Activated CD8-positive, alpha-beta memory T cell treated with anti-CD3 and anti-CD28 coated beads, Interleukin-2, amount 50 U/mL, for 1 hour (primary cell): ENCODE data around the gene NNMT.

Source experiments
- DNase-seq: peaks from one replicate; pipeline ENCODE4 v3.0.0-alpha.2; 2020; ENCODE audit errors: extremely low read depth

Gene NNMT

GRCh38 chr11:114295676-114296604, at the start of gene NNMT:
TSS of gene NNMT (plus strand) at chr11:114296399. CDS start at chr11:114296557, 158 bp downstream.
- DNase-seq, result no peak

DNA sequence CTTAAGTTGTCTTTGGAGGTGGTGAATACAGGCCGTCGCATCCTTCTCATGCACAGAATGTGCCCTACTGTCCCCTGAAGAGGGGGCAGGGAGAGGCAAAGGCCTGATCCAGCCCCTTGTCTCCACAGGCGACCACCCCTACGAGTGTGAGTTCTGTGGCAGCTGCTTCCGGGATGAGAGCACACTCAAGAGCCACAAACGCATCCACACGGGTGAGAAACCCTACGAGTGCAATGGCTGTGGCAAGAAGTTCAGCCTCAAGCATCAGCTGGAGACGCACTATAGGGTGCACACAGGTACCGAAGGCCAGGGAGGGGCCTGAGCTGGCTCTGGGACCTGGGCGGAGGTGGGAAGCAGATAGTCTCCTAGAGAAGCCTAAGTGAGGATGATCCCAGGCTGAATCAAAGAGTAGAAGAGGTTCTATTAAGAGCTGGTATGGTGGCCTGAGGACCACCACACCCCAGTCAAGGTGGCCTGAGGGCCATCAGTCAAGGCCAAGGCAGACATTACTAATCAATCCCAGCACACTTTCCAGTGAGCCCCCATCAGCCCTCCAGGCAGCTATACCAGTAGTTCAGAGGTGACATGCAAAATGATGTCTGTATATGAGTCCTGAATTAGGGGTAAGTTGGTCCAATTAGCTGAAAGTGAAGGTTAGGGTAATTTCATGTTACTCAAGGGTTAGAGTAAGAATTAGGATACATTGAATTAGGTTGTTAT, 49.0 kb upstream of the NNMT start:
- no peak for DNase-seq

GRCh38 chr11:114250180-114250579, 46.0 kb upstream of the NNMT start:
- DNase-seq, result no peak

DNA sequence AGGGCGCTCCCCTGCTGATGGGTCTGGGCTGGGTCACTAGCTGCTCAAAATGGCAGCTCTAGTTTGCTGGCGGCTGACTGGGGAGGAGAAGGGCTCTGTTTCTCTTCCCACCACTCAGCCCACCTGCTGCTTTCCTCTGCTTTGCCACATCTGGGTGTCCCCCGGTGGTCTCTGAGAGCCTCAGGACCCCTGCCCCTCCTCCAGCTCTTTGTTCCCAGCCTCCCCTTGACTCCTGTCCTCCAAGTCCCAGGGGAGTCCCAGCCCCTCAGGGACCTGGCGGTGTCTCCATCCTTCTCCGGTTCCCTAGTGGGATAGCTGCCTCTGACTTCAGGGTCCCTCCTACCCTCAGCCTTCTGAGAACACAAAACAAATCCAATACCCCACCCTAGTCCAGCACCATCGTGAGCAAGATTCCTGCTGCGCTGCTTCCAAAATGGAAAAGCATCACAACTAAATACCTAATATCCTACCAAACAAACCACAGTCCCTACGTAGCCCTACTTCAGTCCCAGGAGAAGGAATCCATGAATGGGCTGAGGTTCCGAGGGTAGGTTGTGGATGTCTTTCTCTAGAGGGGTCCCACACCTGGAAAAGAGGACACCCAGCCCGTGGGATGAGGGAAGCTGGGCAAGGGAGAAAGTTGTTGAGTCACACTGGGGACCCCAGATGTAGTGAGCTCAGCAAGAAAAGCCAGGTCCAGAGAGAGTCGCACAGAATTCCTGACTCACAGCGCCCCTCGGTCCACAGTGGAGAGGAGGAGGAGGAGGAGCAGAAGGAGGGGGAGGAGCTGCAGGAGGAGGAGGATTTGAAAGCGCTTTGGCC, 45.0 kb upstream of the NNMT start:
- DNase-seq, result no peak

- DNase-seq, result no peak
Observed at GRCh38 chr11:114251815-114252337, 44.3 kb upstream of the NNMT start.

DNA sequence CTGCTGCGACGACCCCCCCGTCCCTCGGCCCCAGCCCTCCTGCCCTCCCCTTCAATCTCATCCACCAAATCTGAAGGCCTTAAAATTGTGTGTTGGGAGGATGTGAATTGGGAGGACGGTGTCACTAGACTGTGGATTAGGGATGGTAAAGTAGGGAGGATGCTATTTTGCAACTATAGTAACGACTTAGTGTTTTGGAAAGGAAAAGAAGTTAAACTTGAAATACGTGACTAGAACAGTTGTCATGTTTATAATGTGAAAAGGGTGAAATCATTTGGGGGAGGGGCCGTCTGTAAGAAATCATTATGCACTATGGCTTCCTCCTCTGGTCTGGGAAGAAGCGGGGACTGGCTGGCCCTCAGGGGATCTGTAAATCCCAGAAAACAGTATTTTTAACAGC, 43.4 kb upstream of the NNMT start:
- DNase-seq, result no peak

DNA sequence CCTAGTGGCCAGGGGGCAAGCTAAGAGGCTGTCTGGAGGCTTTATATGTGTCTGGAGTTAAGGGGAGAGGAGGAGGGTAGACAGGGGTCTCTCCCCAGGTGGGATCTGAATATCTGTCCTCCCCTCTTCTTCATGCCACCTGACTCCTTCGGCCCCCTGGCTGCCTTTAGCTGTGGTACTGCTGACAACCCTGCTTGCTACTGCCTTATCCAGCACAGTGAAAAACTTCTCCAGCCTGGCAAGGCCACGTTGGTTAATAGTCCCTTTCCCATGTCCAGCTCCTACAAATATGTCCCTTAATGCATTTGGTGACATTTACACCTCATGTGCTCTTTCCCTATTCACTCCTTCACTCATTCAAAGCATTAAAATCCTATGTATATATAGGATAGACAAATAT, 42.4 kb upstream of the NNMT start:
- no peak for DNase-seq

DNA sequence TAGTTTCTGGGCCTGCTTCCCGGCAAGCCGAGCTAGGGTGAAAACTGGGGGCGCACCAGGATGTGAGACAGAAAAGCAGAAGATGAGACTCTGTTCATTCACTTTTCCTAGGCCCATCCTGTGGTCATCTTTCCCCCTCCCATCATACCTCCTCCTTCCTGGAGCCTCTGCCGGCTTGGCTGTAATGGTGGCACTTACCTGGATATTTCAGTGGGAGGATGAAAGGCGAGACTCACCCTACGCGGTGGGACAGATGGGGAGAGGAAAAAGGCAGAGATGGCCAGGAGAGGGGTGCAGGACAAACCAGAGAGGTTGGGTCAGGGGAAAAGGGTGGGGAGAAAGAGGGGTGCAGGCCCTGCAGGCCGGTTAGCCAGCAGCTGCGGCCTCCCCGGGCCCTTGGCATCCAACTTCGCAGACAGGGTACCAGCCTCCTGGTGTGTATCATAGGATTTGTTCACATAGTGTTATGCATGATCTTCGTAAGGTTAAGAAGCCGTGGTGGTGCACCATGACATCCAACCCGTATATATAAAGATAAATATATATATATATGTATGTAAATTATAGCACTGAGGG, 41.5 kb upstream of the NNMT start:
- no peak for DNase-seq

- DNase-seq, result no peak
Observed at GRCh38 chr11:114255289-114255688, 40.9 kb upstream of the NNMT start.

GRCh38 chr11:114256176-114256966, 39.8 kb upstream of the NNMT start:
- no peak for DNase-seq

DNA sequence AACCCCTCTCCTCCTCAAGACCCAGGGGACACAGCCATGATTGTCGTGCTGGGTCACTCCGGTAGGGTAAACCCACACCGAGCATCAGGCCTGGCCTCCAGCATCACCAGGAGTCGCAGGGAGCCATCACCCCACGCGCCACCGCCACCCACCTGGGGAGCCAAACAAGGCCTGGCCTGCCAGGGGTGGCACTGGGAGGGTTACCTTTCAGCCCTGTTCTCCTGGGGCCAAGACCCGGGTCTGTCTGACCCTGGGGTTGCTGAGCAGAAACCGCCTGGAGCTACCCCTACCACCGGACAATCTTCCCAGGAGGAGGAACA, 39.3 kb upstream of the NNMT start:
- no peak for DNase-seq

DNA sequence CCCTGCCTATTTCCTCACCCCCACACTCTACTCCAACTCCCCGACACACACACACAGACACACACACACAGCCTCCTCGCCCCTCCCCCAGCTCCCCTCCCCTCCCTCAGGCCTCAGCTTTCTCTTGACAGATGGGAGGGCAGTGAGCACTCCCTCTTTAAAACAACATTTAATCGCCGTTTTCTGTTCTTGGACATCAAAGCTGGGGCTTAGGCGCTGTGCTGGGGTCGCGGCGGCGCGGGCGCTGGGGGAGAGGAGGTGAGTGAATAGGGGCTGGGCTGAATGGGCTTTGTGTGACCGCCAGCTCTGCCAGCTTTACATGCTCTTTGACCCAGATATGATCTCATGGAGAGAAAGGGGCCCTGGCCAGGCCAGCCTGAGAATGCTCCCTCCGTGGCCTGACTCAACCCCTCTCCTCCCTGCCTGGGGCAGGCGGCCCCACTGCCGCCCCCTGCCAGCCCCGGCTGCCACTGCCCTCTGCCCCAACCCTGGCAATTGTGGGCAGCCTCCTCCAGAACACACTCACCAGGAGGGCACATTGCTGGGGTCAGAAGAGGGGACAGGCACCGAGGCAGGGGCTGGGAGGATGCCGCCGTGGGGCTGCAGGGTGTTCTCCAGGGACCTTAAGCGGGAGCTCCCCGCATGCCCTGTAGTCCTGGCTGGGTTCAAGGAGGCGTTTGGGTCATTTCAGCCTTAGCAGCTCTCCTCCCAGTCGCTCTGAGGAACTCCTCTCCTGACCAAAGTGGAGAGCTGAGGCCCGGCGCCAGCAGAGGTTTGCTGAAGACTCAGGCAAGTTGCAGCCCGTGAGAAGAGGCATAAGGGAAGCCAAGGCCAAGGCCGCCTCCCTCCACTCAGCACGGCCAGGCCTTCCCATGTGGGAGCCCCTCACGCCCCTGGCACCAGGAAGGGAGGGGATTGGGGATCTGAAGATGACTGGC, 38.3 kb upstream of the NNMT start:
- DNase-seq, result no peak

DNA sequence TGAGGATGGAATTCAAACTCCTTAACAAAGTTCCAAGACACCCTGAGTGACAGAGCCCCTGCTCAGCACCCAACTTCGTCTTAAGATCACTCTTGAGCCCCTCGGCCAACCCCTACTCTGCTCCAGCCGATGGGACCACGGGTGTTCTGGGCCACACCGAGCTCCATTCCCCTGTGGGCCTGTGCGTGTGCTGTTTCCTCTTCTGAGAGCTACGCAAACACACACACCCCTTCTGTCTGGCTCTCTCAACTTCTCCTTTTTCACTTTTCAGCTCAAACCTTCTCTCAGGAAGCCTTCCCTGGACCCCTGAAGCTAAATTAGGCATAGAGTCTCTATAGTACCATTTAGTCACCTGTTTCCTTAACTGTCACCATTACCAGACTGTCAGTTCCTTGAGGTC, 37.5 kb upstream of the NNMT start:
- DNase-seq, result no peak

GRCh38 chr11:114259124-114259526, 37.1 kb upstream of the NNMT start:
- DNase-seq, result no peak

- no peak for DNase-seq
Observed at GRCh38 chr11:114259551-114259983, 36.6 kb upstream of the NNMT start.

GRCh38 chr11:114260077-114260476, 36.1 kb upstream of the NNMT start:
- DNase-seq, result no peak

- no peak for DNase-seq
Observed at GRCh38 chr11:114260483-114260882, 35.7 kb upstream of the NNMT start.

DNA sequence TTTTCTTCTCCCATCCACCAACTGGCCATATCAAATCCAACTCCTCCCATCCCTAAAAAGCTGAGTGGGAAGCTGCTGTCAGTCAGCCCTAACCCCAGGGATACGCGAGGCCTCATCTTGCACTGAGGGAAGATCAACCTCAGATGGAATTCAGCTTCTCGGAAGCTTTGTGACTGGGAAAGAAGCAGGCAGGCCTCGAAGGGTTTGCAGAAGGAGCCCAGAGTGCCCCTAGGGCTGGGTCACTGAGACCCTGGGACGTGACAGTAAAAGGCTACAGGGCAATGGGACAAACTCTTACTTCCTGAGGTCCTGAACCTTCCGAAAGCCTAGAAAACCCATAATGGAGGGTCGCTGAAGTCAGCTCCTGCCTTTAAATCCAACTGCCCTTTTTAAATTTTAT, 34.4 kb upstream of the NNMT start:
- DNase-seq, result no peak

- no peak for DNase-seq
Observed at GRCh38 chr11:114262681-114263512, 33.3 kb upstream of the NNMT start.
